ENCODE data around the gene CCDC63.

The CCDC63 gene

DNA sequence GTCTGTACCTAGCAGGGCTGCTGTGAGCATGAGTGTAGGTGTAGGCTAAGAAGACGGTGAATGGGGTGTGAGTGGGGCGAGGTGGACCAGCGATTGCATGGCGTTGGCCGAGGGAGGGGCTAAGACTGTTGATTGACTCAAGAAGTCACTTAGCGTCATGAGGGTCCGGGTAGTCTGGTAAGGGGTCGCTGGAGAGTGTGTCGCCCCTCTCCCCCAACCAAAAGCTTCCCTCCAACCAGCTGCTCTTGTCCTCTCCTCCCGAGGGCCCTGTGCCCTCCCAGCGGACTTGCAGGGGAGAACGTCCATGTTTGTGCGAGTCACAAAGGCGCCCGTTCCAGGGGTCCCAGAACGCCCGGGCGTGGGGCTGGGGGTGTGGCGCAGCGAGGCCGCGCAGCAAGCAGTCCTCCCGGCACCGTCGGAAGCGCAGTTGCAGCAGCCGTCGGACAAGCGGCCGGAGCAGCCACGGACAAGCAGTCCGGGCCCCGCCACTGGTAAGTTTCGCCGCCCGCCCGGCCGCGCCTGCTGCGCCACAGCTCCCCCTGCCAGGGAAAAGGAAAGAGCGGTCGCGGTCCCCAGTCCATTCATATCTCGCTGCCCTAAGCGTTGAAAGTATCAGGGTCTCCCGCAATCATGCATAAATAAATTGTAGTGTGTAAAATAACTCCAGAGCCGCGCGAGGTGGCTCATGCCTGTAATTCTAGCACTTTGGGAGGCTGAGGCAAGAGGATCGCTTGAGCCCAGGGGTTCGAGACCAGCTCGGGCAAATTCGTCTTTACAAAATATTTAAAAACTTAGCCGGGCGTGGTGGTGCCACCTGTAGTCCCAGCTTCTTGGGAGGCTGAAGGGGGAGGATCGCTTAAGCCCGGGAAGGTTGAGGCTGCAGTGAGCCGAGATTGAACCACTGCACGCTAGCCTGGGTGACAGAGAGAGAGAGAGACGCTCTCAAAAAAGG lies at the start of gene CCDC63:
Gene CCDC63, plus strand, starts transcription at position 373 of the 952 bp plus-strand sequence. CDS start 5,968 bp downstream, outside the sequence.
- peak; percentile 76 for DNase-seq (ENCODE audit: low spot score)

DNA sequence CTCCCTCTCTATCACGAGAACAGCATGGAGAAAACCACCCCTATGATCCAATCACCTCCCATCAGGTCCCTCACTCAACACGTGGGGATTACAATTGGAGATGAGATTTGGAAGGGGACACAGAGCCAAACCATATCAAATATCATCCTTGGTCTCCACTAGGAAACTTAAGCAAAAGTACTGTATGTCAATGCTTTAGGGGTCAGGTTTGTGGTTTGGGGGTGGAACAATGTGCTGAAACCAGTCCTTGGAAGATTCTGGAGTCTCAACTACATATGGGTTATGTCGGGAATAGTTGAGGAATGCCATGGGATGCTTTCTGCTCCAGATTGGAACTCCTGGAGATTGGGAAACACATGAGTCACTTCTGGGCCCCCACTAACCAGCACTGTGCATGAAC lies 48.3 kb upstream of the CCDC63 start:
- no peak for DNase-seq (ENCODE audit: low spot score)

DNA sequence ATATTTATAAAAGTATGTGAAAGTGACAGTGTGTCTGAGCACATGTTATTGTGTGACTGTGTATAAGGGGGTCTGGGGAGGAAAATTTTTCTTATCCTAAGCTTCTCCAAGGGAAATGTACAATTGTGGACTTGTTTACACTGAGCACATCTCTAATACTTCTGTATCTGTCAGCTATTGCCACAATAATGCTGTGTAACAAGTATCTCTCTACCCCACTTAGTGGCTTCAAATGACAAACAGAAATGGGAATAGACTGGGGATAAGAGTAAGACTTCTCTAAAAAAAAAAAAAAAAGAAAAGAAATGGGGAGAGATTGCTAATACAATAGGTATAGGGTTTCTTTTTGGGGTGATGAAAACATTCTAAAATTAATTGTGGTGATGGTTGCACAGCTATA lies 44.3 kb upstream of the CCDC63 start:
- DNase-seq (ENCODE audit: low spot score): no peak

DNA sequence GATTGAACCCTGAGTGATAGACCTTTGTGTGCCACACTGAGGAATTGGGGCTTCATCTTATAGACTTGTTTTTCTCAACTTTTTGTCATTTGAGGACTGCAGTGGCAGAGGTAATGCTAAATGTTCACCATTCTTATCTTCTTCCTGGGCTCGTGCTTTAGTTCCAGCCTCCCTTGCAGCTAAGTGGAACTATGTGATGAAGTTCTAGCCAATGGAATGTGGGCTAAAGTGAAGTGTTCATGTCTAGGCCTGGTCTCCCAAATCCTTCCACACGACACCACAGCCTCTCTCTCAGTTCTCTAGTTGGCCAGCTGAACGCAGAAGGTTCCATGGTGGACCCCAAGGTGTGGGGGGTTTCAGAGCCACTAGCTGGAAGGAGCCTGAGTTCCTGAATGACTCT lies 42.4 kb upstream of the CCDC63 start:
- no peak for DNase-seq (ENCODE audit: low spot score)

DNA sequence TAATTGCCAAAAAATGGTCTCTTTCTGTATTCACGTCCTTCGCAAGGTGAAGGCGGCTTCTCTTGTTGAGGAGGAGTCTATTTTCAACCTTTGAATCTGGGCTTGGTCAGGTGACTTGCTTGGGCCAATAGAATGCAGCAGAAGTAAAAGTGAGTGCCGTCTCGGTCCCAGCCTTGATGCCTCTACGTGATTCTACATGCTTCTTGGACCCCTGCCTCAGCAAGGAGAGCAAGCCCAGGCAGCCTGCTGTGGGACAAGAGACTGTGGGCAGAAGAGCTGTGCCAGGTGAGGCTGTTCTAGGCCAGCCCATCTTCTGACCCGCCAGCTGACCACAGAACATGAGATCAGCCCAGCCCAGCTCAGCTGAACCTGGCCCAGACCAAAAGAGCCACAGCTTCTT lies 39.1 kb upstream of the CCDC63 start:
- DNase-seq (ENCODE audit: low spot score): no peak

DNA sequence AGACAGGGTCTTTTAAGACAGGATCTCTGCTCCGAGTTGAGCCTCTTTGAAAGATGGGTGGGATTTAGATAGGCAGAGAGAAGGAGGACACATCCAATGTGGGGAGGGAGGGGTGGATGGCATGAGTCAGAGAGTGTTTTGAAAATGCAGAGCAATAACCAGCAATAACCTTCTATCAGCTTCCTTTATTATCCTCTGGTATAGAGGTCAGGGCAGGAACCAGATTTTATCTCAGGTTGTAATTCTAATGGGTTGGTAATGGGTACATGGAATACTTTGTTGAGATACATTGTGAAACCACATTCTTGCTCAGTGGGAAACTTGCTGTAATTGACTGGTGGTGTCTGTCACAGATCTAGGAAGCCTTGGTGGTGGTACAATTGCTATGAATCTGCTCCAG lies 37.6 kb upstream of the CCDC63 start:
- peak; percentile 20 for DNase-seq (ENCODE audit: low spot score)

DNA sequence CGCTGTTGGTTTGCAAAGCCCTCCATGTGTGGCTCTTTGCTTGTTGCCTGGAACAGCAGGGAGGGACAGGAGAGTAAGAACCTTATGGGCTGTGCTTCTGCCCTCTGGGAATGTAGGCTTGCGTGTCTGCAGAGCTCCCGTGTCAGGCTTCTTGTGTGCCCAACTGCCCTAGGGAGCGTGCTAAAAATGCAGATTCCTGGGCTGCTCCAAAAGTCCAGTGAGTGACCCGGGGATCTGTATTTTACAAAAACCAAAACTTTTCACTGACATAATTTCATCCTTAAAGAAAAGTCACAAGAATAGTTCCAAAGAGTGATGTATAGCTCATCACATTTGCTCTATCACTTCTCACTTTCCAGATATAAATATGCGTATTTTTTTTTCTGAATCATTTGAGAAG lies 34.8 kb upstream of the CCDC63 start:
- DNase-seq (ENCODE audit: low spot score): no peak

DNA sequence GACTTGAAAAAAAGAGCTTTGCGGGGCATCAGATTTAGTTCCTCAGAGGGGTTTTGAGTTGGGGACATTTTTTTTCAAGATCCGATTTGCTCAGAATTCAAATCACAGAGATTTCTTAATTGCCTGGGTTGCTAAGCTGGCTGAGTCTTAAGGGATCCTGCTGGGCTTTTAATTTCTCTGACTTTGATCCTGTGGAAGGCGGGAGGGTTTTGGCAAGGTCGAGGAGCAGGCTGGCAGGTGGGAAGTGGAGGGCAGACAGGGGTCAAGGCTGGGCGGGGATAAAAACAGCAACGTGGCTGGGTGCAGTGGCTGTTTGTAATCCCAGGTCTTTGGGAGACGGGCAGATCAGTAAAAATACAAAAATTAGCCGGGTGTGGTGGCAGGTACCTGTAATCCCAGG lies 33.5 kb upstream of the CCDC63 start:
- DNase-seq (ENCODE audit: low spot score): no peak

DNA sequence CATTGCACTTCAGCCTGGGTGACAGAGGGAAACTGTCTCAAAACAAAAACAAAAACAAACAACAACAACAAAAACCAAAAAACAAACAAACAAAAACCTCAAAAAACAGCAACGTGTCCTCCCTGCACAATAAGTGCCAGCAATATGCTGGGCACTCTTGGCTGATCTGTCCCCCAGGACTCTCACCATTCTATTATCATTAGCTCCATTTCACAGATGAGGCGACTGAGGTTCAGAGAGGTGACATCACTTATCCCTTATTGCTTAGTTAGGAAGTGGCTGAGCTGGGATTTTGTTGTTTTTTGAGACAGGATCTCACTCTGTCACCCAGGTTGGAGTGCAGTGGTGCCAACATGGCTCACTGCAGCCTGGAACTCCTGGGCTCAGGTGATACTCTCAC lies 33.0 kb upstream of the CCDC63 start:
- no peak for DNase-seq (ENCODE audit: low spot score)

DNA sequence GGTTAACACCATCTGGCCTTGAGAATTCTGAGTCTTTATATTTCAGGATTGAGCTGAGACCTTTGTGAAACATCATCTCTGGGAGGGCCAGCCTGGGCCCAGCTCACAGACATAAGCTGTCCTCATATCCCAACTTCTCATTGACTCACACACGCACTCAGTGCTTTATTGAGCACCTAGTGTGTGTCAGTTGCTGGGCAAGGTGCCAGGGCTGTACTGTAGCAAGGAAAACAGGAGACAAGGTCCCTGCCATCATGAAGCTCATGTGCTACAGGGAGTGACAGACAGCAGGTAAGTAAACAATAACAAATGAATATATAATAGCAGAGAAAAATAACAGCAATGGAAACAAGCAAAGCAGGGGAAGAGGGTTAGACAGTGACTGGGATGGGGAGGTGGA lies 30.5 kb upstream of the CCDC63 start:
- DNase-seq (ENCODE audit: low spot score): no peak

DNA sequence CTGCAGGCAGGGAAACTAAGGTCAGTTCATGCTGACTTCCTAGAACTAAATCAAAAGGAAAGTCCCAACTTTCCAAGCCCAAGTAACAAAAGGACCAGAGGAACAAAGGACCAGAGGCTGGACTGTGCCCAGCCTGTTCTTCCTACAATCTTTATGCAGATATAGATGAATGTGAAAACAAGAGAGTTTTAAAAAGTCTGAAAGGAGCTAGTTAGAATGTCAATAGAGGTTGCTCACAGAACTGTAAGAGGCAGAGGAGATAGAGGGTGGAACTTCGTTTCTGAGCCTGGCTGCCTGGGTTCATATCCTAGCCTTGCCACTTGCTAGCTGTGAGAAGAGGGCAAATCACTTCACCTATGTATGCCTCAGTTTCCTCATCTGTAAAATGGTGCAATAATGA lies 30.0 kb upstream of the CCDC63 start:
- no peak for DNase-seq (ENCODE audit: low spot score)

DNA sequence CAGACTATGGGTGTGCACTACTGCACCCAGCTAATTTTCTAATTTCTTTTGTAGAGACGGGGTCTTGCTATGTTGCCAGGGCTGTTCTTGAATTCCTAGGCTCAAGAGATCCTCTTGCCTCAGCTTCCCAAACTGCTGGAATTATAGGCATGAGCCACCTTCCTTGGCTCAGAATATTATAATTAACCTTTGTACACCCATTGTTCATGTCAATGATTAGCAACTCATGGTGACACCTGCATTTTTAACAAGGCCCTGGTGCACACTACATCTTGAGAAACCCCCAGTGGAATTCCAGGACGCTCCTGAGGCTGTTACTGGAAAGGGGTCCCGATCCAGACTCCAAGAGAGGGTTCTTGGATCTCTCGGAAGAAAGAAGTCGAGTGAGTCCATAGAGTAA lies 28.3 kb upstream of the CCDC63 start:
- DNase-seq (ENCODE audit: low spot score): no peak

DNA sequence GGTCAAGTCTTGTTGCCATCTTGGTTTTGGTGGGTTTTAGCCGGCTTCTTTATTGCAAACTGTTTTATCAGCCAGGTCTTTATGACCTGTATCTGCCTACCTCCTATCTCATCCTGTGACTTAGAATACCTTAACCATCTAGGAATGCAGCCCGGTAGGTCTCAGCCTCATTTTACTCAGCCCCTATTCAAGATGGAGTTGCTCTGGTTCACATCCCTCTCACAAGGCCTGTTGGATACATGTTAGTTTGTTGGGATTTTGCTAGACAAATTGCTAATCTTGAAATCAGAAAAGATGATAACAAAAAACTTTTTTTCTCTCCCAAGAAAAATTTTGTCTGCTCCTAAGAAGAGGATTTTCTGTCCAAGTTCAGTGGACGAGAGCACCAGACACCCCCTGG lies 27.6 kb upstream of the CCDC63 start:
- DNase-seq (ENCODE audit: low spot score): no peak

DNA sequence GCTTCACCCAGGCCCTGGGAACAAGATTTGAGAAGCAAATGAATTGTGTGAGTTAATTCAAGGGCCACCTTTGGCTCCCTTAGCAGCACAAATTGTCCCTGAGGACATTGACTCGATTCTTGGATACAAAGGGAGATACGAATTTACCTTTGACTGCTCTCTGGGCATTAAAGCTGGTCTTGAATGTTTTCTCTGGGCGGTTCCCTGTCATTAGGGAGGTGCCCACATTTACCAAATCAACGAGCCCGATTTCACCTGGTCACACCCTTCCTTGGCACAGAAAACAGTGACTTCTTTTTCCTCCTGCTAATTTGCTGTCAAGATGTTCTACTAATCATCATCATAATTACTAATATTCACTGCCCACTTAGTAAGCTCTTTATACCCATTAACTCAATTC lies 27.1 kb upstream of the CCDC63 start:
- DNase-seq (ENCODE audit: low spot score): no peak

DNA sequence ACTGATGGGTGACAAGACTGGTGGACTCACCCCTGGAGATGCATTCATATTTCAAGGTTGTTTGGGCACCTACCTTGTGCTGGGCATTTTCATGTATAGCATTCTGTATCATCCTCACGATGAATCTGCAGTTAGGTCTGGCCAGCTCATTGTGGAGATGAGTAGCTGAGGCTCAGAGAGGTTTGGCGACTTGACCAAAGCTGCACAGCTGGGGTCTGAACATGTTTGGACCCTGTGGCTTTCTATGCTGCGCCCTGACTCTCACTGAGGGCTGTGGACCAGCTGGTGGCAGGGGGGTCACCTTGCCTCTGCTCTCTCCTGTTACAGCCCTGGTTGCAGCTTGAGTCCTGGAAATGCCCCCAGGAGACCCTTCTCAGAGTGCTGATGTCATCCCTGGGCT lies 24.9 kb upstream of the CCDC63 start:
- no peak for DNase-seq (ENCODE audit: low spot score)

DNA sequence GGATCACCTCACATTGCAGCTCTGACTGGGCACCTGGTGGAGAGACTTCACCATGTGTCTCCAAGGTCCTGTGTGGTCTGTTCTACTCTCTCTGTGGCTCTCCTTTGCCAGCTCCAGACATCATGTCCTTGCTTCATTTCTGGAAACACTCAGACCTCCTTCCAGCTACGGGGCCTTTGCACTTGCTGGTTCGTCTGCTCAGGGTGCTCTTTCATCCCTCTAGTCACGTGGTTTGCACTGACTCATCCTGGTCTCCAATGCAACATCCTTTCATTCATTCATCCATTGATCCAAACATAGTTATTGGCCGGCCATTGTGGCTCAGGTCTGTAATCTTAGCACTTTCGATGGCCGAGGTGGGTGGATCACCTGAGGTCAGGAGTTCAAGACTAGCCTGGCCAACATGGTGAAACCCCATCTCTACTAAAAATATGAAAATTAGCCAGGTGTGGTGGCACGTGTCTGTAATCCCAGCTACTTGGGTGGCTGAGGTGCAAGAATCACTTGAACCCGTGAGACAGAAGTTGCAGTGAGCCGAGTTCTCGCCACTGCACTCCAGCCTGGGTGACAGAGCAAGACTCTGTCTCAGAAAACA lies 23.9 kb upstream of the CCDC63 start:
- DNase-seq (ENCODE audit: low spot score): no peak

DNA sequence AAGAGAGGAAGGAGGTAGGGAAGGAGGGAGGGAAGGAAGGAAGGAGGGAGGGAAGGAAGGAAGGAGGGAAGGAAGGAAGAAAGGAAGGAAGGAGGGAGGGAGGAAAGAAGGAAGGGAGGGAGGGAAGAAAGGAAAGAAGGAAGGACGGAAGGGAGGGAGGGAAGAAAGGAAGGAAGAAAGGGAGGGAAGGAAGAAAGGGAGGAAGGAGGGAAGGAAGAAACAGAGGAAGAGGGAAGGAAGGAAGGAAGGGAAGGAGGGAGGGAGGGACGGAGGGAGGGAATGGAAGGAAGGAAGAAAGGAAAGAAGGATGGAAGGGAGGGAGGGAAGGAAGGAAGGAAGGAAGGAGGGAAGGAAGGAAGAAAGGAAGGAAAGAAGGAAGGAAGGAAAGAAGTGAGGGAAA lies 22.4 kb upstream of the CCDC63 start:
- no peak for DNase-seq (ENCODE audit: low spot score)

DNA sequence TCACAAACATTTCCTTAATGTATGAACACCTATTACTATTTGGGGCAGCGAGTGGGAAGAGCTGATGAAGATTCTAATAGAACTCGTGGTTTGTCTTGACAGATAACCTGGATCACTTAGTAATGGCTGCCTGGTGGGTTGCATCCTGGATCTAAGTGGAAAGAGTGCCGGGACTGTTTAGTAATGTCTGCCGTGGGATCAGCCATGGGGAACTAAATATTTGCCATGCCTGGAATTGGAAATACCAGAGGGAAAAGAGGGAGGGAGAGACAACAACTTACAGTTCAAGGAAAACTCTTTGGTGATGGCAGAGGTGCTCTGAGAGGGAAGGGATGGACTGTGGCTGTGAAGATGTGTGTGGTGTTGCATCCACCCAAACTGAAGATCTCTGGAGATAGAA lies 21.3 kb upstream of the CCDC63 start:
- DNase-seq (ENCODE audit: low spot score): no peak

DNA sequence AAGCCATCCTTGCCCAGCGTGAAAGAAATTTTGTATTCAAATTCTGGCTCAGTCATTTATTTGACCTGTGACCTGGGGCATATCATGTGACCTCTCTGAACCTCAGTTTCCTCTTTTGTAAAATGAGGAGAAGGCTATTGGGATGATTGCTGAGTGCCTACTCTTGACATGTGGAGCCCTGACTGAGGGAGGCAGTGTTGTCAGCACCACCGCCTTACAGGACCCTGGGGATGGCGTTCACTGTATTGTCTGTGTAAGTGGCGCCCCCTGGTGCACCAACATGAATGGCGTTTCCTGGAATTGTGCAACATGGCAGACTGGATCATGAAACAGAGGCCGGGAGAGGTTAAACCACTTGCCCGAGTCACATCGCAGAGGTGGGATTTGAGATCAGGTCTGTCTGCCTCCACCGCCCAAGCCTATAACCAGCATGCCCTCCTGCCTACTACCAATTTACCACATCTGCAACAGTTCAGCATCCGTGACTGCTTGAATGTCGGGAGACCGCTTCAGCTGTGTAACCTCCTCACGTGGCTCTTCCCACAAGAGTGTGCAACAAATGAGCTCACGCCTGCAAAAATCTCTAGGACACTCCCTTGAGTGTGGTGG lies 20.1 kb upstream of the CCDC63 start:
- peak; percentile 82 for DNase-seq (ENCODE audit: low spot score)

DNA sequence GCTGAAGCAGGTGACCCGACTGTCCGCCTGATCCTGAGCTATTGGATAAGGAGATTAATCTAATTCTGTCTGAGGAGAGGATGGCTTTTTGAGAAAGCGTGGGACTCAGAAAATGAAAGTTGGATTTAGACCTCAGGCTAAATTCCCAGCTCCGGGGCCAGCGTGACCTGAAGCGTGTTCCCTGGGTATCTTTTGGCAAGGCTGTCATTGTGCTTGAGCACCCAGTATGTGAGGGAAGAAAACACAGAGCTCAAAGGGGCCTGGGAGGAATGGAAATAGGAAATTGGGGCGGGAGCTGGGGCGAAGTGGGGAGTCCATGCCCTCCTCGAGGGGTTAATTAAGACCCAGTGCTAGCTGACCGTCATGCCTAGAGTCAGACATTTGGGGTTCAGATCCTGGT lies 17.5 kb upstream of the CCDC63 start:
- DNase-seq (ENCODE audit: low spot score): no peak

DNA sequence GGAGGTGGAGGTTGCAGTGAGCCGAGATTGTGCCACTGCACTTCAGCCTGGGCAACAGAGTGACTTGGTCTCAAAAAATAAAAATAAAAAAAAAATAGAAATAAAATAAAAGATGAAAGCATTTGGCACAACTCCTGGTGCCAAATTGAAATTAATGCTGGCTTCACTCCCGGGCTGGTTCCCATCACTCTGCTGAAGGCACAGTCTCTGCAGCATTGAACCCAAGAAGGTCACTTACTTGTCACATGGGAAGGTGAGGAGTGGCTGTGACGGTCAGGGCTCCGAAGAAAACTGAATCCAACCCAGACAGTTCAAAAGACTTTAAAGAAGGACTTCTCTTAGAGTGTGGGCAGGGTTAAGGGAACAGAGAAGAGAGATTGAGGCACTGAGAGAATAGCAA lies 10.5 kb upstream of the CCDC63 start:
- DNase-seq (ENCODE audit: low spot score): no peak

DNA sequence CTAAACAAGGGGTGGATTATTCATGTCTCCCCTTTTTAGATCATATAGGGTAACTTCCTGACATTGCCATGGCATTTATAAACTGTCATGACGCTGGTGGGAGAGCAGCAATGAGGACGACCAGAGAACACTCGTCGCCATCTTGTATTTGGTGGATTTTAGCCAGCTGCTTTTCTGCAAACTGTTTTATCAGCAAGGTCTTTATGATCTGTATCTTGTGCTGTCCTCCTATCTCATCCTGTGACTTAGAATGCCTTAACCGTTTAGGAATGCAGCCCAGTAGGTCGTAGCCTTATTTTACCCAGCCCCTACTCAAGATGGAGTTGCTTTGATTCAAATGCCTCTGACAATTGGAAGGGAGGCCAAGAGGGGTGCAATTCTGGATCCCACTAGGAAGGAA lies 5.8 kb upstream of the CCDC63 start:
- no peak for DNase-seq (ENCODE audit: low spot score)

DNA sequence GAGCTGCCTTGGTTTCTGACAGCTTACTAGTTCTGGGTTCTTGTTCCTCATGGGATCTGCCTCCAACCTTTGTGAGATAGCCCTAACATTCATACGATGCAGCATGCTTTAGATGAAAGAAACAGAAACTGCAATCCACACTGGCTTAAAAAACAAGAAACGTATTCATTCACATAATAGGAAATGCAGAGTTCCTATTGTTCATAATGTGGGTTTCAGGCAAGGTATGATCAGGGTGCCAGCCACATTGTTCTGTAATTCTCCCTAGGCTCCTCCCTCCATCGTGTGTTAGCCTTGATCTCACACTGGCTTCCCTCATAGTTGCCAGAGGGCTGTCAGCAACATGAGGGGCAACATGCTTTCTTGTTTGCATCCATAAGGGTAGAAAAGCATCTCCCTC lies 2.7 kb upstream of the CCDC63 start:
- DNase-seq (ENCODE audit: low spot score): no peak
